Placental pericyte (primary cell): ENCODE results near the gene SMARCC1. TPM values are rescaled to one million over a fixed set of nuclear protein-coding genes. Genes with fewer than 3 reads are reported as not detected.

Experiments
- small RNA-seq: library from RNA; depleted of rRNA; stranded (forward); fragments of <200 nt; gene quantifications from one replicate; pipeline ENCODE3, GENCODE V24; 2012; ENCODE audit warnings: low replicate concordance
- total RNA-seq: library from RNA; depleted of rRNA; stranded (reverse); fragments of >200 nt; gene quantifications from 2 replicates; pipeline ENCODE4 v1.2.3, GENCODE V29; 2012

Gene SMARCC1
- total RNA-seq, result 44.0 and 59.8 TPM in 2 replicates

DNA sequence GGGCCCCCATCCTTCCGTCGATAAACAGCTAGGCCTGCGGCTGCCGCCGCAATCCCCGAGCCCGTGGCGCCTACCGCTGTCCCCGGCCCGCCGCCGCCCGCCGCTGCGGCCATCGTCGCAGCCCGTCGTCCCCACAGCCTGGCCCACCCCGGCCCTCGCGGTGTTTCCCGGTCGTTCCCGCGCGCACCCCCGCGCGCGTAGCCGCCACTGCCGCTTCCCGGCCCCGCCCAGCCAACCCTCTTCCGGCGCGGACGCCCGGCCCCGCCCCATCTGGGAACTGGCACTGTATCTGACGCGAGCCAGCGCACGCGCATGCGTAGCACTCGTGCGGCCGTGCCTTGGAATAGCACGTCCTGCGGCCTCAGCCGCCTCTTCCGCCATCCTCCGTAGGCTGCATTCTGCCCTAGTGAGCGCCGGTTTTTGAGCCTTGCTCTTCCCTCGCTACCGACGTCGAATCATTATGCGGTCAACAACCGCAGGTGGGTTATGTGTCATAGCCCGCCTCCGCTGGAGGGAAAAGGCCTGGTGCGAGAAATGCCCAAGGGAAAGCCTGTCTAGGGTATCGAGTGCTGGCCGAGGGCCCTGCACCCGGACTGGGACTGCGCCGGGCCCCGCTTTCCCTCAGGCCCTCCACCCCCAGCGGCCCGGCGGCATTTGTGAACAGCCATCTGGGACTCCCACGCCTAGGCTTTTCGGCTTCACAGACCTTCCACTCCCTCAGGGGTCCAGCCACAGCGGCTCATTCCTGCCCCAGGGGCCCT is at the start of gene SMARCC1:
TSS of gene SMARCC1 (minus strand) at position 209 of the 761 bp plus-strand sequence. CDS start at position 113, 96 bp downstream.

DNA sequence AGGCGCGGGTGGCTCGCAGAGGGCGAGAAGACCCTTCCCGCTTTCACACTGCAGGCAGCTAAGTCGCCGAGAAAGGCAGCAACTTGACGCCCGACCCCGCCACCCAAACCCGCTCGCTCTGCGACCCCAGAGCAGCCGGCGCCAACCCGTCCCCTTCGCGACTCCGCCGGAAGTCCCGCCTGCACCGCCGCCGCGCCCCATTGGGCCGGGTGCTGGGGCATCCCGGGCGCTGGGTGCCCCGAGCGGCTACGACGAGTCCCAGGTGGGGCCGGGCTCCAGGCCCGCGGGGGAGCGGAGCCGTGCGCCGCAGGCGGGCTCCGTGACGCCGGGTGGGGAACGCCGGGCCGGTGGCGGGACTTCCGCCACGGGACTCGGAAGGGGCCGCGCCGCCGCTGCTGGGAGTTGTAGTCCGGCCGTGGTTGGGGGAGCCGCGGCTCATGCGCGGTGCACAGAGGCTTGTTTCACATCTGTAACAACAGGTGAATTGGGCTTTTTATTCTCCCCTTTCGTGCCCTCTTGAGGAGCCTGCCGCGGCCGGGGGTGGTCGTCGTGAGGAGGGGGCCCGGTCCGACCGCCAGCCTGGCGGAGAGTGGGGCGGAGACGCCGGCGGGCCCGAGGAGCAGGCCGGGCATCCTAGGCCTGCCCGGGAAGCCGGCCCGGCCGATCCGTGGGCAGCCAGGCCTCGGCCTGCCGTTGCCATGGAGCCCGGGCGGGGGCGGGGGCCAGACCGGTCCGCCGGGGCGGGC is 21.2 kb upstream of the SMARCC1 start, which contains the start of gene DHX30:
TSS of gene DHX30 (plus strand) at position 405 of the 746 bp plus-strand sequence. CDS start 7,546 bp downstream, outside the sequence.

DNA sequence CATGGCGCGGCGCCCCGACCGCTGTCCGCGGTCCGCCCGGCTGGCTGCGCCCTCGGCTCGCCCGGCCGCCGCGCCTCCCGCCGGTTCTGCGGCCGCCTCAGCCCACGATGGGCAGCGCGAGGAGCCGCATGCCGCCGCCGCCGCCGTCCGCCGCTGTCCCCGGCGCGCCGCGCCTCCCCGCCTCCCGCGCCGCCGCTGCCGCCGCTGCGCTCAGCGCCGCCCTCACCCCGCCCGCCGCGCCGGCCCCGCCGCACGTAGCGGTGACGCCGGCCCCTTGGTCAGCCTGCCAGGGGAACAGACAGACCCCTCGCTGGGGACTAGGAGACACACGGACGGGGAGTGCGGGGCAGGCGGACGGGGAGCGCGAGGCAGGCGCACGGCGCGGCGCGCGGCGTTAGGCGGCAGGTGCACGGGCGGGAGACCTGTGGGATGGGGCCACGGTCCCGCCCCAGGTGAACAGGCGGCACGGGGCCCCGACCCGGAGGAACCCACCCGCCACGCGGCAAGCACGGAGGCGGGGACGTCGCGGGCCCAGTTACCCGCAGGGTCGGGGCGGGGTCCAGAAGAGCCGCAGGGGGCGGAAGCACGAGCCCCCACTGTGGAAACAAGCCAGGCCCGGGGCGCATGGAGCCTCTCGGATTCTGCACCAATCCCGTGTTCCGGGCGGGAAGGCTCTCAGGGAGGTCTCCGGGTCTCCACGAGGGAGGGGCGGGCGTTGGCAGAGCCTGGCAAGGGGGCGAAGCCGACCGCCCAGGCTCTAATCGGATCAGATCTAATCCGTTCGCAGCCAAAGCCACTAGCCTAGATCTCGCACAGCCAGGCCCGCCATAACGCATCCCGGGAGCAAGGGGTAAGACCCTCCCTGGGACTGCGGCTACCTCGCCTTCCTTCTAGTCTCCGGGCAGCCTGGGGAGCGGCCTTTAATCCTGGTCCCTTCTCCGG is 202.7 kb downstream of the SMARCC1 start, which contains the start of gene CSPG5:
TSS of gene CSPG5 (minus strand) at position 175 of the 942 bp plus-strand sequence. CDS start at position 3, 172 bp downstream.

Small RNA genes within 50 kb of the gene (small RNA-seq; reads per million reads assigned to genes)
- not detected for gene RF02271
- not detected for gene RN7SL870P

Other genes starting within 250 kb of the SMARCC1 start
- gene CSPG5, start 203.0 kb downstream of the SMARCC1 start, total RNA-seq, result 0.14 TPM in 1 of 2 replicates, not detected in the other
- gene DHX30, start 21.2 kb upstream of the SMARCC1 start, total RNA-seq, result 55.6 and 118 TPM in 2 replicates
- gene MAP4, start 234.5 kb upstream of the SMARCC1 start, total RNA-seq, result 145 and 161 TPM in 2 replicates